ENCODE measurements around the gene DBF4B. TPM values are rescaled to one million over a fixed set of nuclear protein-coding genes. Genes with fewer than 3 reads are reported as not detected.

The DBF4B gene
- total RNA-seq, 1 donor = 2.2 TPM

DNA sequence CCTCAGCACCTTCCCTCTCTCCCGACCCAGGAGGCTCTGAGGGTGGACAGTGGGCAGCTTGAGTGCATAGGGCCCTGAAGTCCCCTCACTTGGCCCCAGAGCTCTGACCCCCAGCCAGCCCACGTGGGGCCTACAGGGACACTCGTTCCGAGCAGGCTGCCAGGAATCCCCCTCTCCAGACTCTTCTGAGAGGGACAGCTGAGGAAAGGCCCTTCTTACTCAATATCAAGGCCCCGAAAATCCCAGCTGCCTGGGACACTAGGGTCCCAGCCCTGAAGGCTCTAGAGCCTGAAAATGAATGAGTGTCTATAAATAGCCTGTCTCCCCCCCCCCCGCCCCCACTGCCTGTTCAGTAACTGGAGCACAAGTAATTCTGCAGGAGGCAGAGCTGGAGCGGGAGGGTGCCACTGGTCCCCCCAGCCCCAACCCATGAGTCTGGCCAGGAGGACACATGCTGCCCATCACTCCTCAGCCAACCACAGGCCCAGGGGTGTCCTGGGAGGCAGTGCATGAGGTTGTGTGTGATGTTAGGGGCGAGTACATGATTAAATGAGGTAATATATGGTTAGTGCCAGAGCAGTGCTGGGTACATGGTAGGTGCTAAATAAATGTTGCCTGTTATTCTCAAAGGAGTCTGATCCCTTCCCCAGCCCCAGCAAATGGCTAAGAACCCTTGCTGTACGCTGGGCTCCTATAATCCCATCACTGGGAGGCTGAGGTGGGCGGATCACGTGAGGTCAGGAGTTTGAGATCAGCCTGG lies 61.9 kb downstream of the DBF4B start:
- TF ChIP-seq, protein P1, sequence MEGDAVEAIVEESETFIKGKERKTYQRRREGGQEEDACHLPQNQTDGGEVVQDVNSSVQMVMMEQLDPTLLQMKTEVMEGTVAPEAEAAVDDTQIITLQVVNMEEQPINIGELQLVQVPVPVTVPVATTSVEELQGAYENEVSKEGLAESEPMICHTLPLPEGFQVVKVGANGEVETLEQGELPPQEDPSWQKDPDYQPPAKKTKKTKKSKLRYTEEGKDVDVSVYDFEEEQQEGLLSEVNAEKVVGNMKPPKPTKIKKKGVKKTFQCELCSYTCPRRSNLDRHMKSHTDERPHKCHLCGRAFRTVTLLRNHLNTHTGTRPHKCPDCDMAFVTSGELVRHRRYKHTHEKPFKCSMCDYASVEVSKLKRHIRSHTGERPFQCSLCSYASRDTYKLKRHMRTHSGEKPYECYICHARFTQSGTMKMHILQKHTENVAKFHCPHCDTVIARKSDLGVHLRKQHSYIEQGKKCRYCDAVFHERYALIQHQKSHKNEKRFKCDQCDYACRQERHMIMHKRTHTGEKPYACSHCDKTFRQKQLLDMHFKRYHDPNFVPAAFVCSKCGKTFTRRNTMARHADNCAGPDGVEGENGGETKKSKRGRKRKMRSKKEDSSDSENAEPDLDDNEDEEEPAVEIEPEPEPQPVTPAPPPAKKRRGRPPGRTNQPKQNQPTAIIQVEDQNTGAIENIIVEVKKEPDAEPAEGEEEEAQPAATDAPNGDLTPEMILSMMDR (IDR thresholded peaks at IDR 0.05; ENCODE audit: extremely low read depth, low read depth, low read length) = no peak
- Histone ChIP-seq H2AFZ (ENCODE audit: low read length) (no peak overlapping the region), H3K36me3 (ENCODE audit: insufficient read depth, low read length) (no peaks in the 10 kb centered on the region), H3K4me1 (ENCODE audit: insufficient read depth, low read length) (peaks cover 5% of the 10 kb centered on the region), H3K9me3 (ENCODE audit: low read depth, low read length) (no peaks in the 10 kb centered on the region), H4K20me1 (ENCODE audit: insufficient read depth, low read length) (no peaks in the 10 kb centered on the region), H3K27ac (ENCODE audit: low read depth, low read length) (no peak overlapping the region), H3K79me2 (ENCODE audit: insufficient read depth, low read length) (no peaks in the 10 kb centered on the region), H3K4me3 (ENCODE audit: insufficient read depth, low read length) (no peak overlapping the region), H3K27me3 (ENCODE audit: insufficient read depth, low read length) (peaks cover 6% of the 10 kb centered on the region), H3K4me2 (ENCODE audit: insufficient read depth, low read length) (no peak overlapping the region)
- DNase-seq (ENCODE audit: insufficient read length, low spot score, missing footprints) = peak; percentile 45

DNA sequence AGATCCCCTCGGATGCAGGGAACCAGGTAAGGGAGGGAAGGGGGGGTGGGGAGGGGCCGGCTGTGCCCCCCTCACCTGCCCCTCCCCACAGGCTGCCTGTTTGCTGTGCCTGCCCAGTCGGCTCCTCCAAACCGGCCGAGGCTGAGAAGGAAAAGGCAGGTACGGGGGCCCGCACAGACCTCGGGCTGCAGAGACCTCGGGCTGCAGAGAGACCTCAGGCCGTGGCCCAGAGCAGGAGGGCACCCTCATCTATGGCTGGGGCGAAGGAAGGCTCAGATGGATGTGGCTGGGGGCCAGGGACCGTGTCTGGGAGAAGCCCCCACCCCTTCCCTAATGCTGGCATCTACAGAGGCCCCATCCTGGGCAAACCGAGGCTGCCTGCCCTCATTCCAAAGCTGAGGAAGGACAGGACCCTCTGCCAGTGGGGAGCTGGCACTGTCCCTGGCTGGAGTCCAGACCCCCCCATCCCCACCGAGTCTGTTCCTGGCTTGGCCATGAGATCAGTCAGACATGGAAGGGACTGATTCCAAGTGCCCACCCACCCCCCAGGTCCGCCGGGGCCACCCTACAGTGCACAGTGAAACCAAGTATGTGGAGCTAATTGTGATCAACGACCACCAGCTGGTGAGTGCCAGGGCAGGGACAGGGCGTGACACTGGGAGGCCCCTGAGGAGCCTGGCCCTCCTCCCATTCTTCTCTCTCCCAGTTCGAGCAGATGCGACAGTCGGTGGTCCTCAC lies 64.0 kb downstream of the DBF4B start:
- Histone ChIP-seq H3K9me3 (ENCODE audit: low read depth, low read length) (no peaks in the 10 kb centered on the region), H3K79me2 (ENCODE audit: insufficient read depth, low read length) (no peaks in the 10 kb centered on the region), H3K27me3 (ENCODE audit: insufficient read depth, low read length) (peaks cover 6% of the 10 kb centered on the region), H3K4me2 (ENCODE audit: insufficient read depth, low read length) (no peak overlapping the region), H3K36me3 (ENCODE audit: insufficient read depth, low read length) (no peaks in the 10 kb centered on the region), H3K4me1 (ENCODE audit: insufficient read depth, low read length) (peaks cover 11% of the 10 kb centered on the region), H4K20me1 (ENCODE audit: insufficient read depth, low read length) (no peaks in the 10 kb centered on the region), H3K27ac (ENCODE audit: low read depth, low read length) (no peak overlapping the region), H3K4me3 (ENCODE audit: insufficient read depth, low read length) (no peak overlapping the region), H2AFZ (ENCODE audit: low read length) (no peak overlapping the region)
- peak; percentile 65 for DNase-seq (ENCODE audit: insufficient read length, low spot score, missing footprints)
- TF ChIP-seq, protein P1 (IDR thresholded peaks at IDR 0.05; ENCODE audit: extremely low read depth, low read depth, low read length) = no peak

DNA sequence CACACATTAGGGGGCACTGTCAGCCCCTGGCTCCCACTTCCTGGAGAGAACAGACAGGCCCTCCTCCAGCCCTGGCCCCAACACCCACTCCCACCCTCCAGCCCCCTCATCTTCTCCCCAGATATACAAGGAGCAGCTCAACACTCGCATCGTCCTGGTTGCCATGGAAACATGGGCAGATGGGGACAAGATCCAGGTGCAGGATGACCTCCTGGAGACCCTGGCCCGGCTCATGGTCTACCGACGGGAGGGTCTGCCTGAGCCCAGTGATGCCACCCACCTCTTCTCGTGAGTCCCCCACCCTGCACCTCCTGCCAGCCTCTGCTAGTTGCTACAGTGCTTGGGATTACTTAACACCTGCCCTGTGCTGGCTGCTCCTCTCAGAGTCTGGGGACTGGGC lies 64.7 kb downstream of the DBF4B start:
- no peak overlapping the region for H3K4me2 ChIP-seq (ENCODE audit: insufficient read depth, low read length)
- H3K4me3 ChIP-seq (ENCODE audit: insufficient read depth, low read length) = no peak overlapping the region
- no peaks in the 10 kb centered on the region for H3K9me3 ChIP-seq (ENCODE audit: low read depth, low read length)
- no peak overlapping the region for H3K27ac ChIP-seq (ENCODE audit: low read depth, low read length)
- H3K79me2 ChIP-seq (ENCODE audit: insufficient read depth, low read length) = no peaks in the 10 kb centered on the region
- no peaks in the 10 kb centered on the region for H4K20me1 ChIP-seq (ENCODE audit: insufficient read depth, low read length)
- H3K36me3 ChIP-seq (ENCODE audit: insufficient read depth, low read length) = no peaks in the 10 kb centered on the region
- H3K4me1 ChIP-seq (ENCODE audit: insufficient read depth, low read length) = peaks cover 11% of the 10 kb centered on the region
- H3K27me3 ChIP-seq (ENCODE audit: insufficient read depth, low read length) = peaks cover 6% of the 10 kb centered on the region
- TF ChIP-seq, protein P1 (IDR thresholded peaks at IDR 0.05; ENCODE audit: extremely low read depth, low read depth, low read length) = no peak
- peak; percentile 72 for DNase-seq (ENCODE audit: insufficient read length, low spot score, missing footprints)
- no peak overlapping the region for H2AFZ ChIP-seq (ENCODE audit: low read length)

All from osteoblast (primary cell).